Measurements from ENCODE around the gene SETD4.

Gene SETD4

GRCh38 chr21:36044056-36044455, 16.3 kb downstream of the SETD4 start:
- no peak for DNase-seq

GRCh38 chr21:36041910-36042309, 18.4 kb downstream of the SETD4 start:
- no peak for DNase-seq

- DNase-seq, result no peak
These were observed 19.9 kb downstream of the SETD4 start for GRCh38 chr21:36040389-36040788.

- no peak for DNase-seq
These were observed 20.5 kb downstream of the SETD4 start for GRCh38 chr21:36039861-36040260.

GRCh38 chr21:36038701-36039497, 21.4 kb downstream of the SETD4 start:
- DNase-seq, result no peak

GRCh38 chr21:36035381-36035791, 24.9 kb downstream of the SETD4 start:
- DNase-seq, result no peak

DNA sequence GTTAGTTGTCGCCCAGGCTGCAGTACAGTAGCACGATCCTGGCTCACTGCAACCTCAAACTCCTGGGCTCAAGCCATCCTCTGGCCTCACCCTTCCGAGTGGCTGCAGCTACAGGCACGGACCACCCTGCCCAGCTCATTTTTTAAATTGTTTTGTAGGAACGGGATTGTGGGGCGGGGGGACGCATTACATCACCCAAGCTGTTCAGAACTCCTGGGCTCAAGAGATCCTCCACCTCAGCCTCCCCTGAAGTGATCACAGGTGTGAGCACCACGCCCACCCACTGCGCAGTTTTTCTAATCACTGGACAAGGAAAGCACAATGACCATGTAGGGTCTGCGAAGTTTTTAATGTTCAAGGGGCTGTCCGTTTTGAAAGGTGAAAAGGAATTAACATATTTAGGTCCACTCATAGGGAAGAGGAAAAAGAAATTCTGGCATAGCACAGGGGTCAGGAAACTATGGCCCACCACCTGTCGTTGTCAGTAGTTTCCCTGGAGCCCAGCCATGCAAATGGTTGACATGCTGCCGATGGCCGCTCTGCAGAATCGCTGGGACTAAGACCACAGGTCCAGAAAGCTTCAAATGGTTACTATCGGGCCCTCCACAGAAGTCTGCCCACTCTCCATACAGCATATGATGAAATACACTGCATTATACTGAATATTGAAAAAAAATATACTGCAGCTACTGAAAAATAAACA, 26.0 kb downstream of the SETD4 start:
- no peak for DNase-seq

- DNase-seq, result no peak
These were observed 27.5 kb downstream of the SETD4 start for GRCh38 chr21:36032647-36033406.

- DNase-seq, result no peak
These were observed 29.6 kb downstream of the SETD4 start for GRCh38 chr21:36030581-36031189.

- no peak for DNase-seq
These were observed 31.0 kb downstream of the SETD4 start for GRCh38 chr21:36029309-36029708.

DNA sequence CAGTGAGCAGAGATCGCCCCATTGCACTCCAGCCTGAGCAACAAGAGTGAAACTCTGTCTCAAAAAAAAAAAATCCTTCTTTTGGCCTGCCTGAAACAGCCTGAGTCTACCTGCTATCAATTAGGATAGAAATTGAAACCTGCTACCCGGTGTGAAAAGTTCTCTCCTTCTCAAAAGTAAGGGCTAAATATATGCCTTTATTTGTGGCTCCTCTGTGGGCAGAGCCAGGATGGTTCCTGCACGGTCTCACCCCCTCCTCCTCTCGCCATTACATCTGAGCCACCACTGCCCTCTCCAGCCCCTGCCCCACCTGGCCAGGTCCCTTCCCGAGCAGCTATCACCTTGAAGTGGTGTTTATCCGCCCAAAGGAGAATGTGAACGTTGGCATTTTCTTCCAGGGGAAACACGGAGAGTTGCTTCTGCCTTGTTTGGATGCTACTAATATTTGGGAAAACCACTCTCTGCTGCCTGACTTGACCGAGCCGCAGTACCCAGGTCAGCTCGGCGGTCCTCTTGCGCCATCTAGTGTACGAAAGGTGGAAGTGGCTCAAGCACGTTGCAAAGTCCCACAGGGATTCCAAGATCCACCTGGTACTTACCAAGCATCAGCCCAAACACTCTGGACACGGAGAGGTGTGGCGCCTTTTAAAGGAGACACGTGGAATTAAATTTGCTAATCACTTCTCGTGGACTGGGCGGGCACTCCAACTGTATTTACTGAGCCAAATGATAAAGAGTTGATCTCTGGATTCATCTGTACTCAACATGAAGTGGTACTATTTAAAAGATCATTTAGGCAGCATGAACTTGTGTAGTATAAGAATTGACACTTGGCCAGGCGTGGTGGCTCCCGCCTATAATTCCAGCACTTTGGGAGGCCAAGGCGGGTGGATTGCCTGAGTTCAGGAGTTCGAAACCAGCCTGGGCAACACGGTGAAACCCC, 31.9 kb downstream of the SETD4 start:
- peak; percentile 85 for DNase-seq

DNA sequence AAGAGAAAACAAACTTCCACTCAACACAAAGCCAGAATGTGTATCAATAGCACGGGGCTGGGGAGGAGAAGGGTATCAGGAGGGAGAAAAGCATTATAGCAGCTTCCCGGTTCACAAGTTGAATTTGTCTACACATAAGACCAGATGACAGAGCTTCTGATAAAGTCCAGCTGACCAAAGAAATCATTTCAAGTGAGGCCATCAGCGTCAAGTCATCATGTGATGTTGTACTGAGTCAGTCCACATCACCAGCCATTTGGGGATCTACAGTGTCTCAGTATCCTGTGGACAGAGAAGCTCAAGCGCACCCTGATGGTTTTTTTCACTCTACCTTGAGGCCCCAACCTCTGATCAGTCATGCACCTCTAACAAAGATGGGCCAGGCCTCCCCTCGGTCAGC, 33.0 kb downstream of the SETD4 start:
- no peak for DNase-seq

- no peak for DNase-seq
These were observed 35.5 kb downstream of the SETD4 start for GRCh38 chr21:36024782-36025181.

DNA sequence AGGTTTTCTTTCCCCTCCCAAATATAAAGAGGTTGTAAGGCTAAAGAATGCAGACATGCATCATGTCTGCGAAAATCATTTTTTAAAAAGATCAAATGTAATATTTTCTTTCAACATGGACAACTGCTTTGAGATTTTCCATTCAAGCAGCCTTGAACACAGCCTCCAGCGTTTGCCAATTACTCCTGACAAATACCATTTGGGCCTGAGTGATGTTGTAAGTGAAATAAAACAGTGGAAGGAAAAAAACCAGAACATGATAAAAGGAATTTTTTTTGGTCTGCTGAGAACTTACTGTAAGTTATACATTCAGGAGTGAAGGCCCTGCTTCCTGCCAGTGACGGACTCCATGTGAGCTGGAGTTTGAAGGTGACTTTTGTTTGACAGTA, 37.2 kb downstream of the SETD4 start:
- DNase-seq, result no peak

DNA sequence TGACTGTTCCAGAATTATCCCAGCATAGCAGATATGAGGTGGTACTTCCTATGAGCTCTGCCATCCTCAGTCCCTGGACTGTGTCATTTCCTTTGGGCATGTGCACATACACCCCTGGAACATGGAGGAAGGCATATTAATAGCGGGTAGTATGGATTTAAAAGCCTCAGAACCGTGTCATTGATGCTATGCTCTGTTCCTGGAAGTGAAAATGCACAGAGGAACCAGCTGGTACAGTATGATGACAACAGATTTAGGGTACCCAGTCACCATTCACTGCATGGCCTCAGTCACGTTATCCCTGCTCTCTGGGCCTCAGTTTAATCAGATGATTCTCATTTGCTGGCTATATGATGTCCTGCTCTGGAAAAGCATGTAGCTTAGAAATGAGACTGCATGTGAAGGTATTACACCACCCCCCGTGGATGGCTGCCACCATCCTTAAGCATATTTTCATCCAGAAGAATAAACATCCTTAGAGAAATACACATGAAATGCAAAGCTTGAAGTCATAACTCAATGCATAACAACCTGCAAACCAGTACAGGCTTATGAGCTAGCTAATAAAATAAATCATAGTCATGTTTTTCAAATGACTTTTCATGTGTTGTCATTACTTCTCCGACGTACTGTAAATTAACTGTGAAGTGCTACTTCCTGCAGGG, 37.8 kb downstream of the SETD4 start:
- DNase-seq, result no peak

DNA sequence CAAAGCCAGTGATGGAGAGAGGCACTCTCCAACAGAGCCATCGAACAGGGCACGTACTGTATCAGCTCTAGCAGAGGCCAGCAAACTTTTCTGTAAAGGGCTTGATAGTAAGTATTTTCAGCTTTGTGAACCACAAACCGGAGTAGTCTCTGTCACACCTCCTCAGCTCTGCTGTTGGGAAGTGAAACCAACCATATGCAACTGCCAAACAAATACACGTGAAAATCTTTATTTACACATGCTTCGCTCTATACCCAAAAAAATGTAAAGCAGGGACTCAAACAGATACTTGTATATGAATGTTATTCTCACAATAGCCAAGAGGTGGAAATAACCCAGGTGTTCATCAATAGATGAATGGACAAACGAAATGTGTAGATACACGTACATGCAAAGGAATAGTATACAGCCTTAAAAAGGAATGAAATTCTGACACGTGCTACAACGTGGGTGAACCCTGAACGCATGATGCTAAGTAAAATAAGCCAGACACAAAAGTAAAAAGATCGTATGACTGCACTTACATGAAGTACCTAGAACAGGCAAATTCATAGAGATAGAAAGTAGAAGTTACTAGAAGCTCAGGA, 39.0 kb downstream of the SETD4 start:
- DNase-seq, result no peak

DNA sequence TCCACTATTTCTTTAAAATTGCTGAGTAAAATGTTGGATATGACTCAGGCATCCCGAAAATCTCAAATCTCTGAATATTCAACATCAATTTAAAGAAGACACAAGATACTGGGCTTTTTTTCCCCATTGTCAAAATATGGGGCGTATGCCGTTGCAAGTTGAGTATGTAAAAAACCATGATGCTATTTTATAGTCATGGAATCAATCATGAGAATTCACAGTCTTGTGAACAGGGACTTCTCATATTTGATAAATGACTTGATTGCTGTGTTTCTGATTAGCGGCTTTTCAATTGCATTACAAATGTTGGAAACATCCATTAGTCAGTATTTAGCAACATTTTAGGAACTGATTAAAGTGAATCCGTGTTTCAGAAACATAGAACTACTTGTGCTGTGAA, 45.3 kb downstream of the SETD4 start:
- no peak for DNase-seq

GRCh38 chr21:36010801-36011200, 49.5 kb downstream of the SETD4 start:
- DNase-seq, result no peak

DNA sequence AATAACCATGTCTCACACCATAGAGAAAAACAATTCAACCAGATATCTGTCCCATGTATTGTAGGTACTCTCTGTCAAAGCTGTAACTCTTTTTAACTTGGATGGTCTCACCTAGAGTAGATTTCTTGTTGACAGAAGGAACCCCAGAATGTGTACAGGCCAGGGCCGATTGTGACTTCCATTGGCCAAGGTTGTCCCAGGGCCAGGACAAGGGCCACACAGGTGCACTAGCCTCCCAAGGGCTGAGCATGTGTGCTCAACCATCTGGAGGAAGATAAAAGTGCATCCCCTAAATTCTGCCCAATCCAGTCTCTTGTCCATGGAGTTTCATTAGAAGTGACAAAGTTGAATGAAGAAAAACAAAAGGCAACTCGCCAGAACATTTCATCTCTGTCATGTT, 51.8 kb downstream of the SETD4 start:
- DNase-seq, result no peak

- no peak for DNase-seq
These were observed 54.4 kb downstream of the SETD4 start for GRCh38 chr21:36005879-36006400.

DNA sequence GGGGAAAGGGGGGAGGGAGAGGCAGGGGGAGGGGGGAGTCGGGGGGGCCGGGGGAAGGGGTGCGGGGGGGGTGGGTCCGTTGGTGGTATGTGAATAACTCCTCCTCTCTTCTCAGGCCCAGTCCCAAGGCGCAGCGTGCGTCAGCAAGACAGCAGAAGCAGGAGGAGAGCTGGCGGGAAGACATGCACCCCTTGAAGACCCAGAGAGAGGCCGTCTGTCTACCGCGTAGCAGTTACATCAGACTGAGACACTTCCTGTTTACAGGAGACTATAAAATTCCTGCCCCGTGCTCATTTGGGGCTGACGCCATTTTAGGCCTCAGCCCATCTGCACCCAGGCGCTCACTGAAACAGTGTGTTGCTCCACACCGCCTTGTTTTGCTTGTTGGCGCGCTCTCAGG, 55.3 kb downstream of the SETD4 start:
- no peak for DNase-seq

All from NCI-H345 (cell line).